Activated B cell treated with CpG ODN at 0.5 μM for 24 hours (primary cell): Measurements from ENCODE around the gene PTPN18. TPM values are rescaled to one million over a fixed set of nuclear protein-coding genes. Genes with fewer than 3 reads are reported as not detected.

Source experiments
- ATAC-seq: fragments of 200-7000 bp; cut with Tn5 transposase; one replicate; pipeline ENCODE4 v1.10.0; 2021; ENCODE audit warnings: low read depth, mild to moderate bottlenecking, moderate library complexity
- CTCF ChIA-PET: fragments of 350-600 bp; sonication (Branson Sonifier 250); formaldehyde crosslinking; loops from one replicate; lab custom pipeline; 2021; ENCODE audit warnings: antibody characterized with exemption; lab: Charles Lee
- POLR2A ChIA-PET: fragments of 350-600 bp; sonication (Branson Sonifier 250); formaldehyde crosslinking; loops from one replicate; lab custom pipeline; 2021; ENCODE audit warnings: antibody characterized with exemption; lab: Charles Lee
- DNase-seq: peaks from one replicate; pipeline ENCODE4 v3.0.0; 2022
- H3K27ac Mint-ChIP-seq: one replicate; pipeline ENCODE4 v1.8.0; 2020; ENCODE audit warnings: mixed read lengths
- H3K27me3 Mint-ChIP-seq: one replicate; pipeline ENCODE4 v1.8.0; 2021; ENCODE audit warnings: mixed read lengths
- H3K36me3 Mint-ChIP-seq: one replicate; pipeline ENCODE4 v1.8.0; 2021; ENCODE audit warnings: low read depth, mixed read lengths
- H3K4me1 Mint-ChIP-seq: one replicate; pipeline ENCODE4 v1.8.0; 2021; ENCODE audit warnings: mixed read lengths
- H3K4me3 Mint-ChIP-seq: one replicate; pipeline ENCODE4 v1.8.0; 2020; ENCODE audit warnings: mild to moderate bottlenecking, mixed read lengths
- H3K9me3 Mint-ChIP-seq: one replicate; pipeline ENCODE4 v1.8.0; 2020; ENCODE audit warnings: mixed read lengths
- intact Hi-C: fragments of 100-400 bp; cut with micrococcal nuclease; formaldehyde crosslinking; loops from one replicate; pipeline ENCODE4 v1.15.1; 2024
- total RNA-seq: library from RNA; stranded (reverse); gene quantifications from 2 replicates; pipeline ENCODE4 v1.2.3, GENCODE V29; 2022
- TF ChIP-seq, protein P1 (sequence below): fragments of 200-600 bp; IDR thresholded peaks from one replicate; pipeline ENCODE4 v1.8.0; 2022; ENCODE audit warnings: antibody characterized with exemption, mild to moderate bottlenecking

PTPN18 gene, protein sequence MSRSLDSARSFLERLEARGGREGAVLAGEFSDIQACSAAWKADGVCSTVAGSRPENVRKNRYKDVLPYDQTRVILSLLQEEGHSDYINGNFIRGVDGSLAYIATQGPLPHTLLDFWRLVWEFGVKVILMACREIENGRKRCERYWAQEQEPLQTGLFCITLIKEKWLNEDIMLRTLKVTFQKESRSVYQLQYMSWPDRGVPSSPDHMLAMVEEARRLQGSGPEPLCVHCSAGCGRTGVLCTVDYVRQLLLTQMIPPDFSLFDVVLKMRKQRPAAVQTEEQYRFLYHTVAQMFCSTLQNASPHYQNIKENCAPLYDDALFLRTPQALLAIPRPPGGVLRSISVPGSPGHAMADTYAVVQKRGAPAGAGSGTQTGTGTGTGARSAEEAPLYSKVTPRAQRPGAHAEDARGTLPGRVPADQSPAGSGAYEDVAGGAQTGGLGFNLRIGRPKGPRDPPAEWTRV
- 77.7 and 79.2 TPM in 2 replicates for total RNA-seq

GRCh38 chr2:130355578-130356431 is at the start of gene PTPN18:
Gene PTPN18 (plus strand): TSS chr2:130356056. CDS start chr2:130356108, 52 bp downstream.
- ChIA-PET CTCF (interaction anchor here (0.7 to 1.3 kb wide), 2 partner anchors 14 to 21 kb away, joined by 3 to 5 read pairs; a partner anchor contains a TSS), POLR2A (interaction anchor here (0.9 to 4.2 kb wide), 3 partner anchors 9 to 20 kb away, joined by 3 to 43 read pairs (median 3); partner anchors contain the start of gene IMP4)
- DNase-seq (peak; percentile 59), ATAC-seq (peak; percentile 96)
- intact Hi-C loops: loop anchor here (1.0 kb wide), 3 partner anchors 14 to 35 kb away; partner anchors contain the start of gene IMP4
- H3K27ac Mint-ChIP-seq: no peak within 1 kb of the TSS
- no peaks in the 10 kb centered on the region for H3K9me3 Mint-ChIP-seq
- TF ChIP-seq, protein P1, sequence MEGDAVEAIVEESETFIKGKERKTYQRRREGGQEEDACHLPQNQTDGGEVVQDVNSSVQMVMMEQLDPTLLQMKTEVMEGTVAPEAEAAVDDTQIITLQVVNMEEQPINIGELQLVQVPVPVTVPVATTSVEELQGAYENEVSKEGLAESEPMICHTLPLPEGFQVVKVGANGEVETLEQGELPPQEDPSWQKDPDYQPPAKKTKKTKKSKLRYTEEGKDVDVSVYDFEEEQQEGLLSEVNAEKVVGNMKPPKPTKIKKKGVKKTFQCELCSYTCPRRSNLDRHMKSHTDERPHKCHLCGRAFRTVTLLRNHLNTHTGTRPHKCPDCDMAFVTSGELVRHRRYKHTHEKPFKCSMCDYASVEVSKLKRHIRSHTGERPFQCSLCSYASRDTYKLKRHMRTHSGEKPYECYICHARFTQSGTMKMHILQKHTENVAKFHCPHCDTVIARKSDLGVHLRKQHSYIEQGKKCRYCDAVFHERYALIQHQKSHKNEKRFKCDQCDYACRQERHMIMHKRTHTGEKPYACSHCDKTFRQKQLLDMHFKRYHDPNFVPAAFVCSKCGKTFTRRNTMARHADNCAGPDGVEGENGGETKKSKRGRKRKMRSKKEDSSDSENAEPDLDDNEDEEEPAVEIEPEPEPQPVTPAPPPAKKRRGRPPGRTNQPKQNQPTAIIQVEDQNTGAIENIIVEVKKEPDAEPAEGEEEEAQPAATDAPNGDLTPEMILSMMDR: no peak
- peak within 1 kb of the TSS; percentile 83 for H3K4me3 Mint-ChIP-seq
- no peaks in the 10 kb centered on the region for H3K27me3 Mint-ChIP-seq
- no peaks in the 10 kb centered on the region for H3K36me3 Mint-ChIP-seq
- peaks cover 31% of the 10 kb centered on the region for H3K4me1 Mint-ChIP-seq

GRCh38 chr2:130307850-130308249 is 48.0 kb upstream of the PTPN18 start:
- TF ChIP-seq, protein P1: no peak
- intact Hi-C loops: no loop called here
- no peaks in the 10 kb centered on the region for H3K9me3 Mint-ChIP-seq
- peaks cover 2% of the 10 kb centered on the region for H3K27me3 Mint-ChIP-seq
- no peak for DNase-seq
- POLR2A ChIA-PET: no interaction called here
- no peaks in the 10 kb centered on the region for H3K36me3 Mint-ChIP-seq
- CTCF ChIA-PET: no interaction called here
- ATAC-seq: no peak
- no peak overlapping the region for H3K4me3 Mint-ChIP-seq
- no peaks in the 10 kb centered on the region for H3K4me1 Mint-ChIP-seq
- H3K27ac Mint-ChIP-seq: no peak overlapping the region

DNA sequence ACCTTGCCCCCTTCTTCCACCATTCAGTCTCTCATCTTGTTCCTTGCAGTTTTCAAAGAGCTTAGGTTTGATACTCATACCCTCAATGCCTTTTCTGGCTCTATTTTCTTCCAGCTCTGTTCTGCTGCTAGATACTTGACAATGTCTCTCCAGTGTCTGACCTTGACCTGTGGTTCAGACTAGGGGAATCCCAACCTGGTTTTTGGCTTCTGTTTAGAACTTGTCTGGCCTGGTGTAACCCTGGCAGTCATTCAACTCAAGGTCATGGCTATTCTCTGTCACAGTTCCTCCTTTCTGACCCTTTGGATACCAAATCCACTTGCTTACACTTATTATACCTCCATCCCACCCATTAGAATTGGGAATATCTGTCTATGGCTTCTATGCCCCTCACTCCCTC is 45.0 kb upstream of the PTPN18 start:
- H3K36me3 Mint-ChIP-seq: no peaks in the 10 kb centered on the region
- ATAC-seq (no peak), DNase-seq (no peak)
- ChIA-PET POLR2A (no interaction called here), CTCF (no interaction called here)
- H3K27ac Mint-ChIP-seq: no peak overlapping the region
- no peaks in the 10 kb centered on the region for H3K4me1 Mint-ChIP-seq
- no peaks in the 10 kb centered on the region for H3K9me3 Mint-ChIP-seq
- TF ChIP-seq, protein P1: no peak
- no peak overlapping the region for H3K4me3 Mint-ChIP-seq
- intact Hi-C loops: no loop called here
- H3K27me3 Mint-ChIP-seq: peaks cover 4% of the 10 kb centered on the region

GRCh38 chr2:130313812-130314334 is 42.0 kb upstream of the PTPN18 start:
- peaks cover 4% of the 10 kb centered on the region for H3K27me3 Mint-ChIP-seq
- ChIA-PET POLR2A (no interaction called here), CTCF (no interaction called here)
- H3K4me1 Mint-ChIP-seq: no peaks in the 10 kb centered on the region
- no peak overlapping the region for H3K4me3 Mint-ChIP-seq
- no peaks in the 10 kb centered on the region for H3K9me3 Mint-ChIP-seq
- no peaks in the 10 kb centered on the region for H3K36me3 Mint-ChIP-seq
- DNase-seq: no peak
- TF ChIP-seq, protein P1: no peak
- intact Hi-C loops: no loop called here
- no peak overlapping the region for H3K27ac Mint-ChIP-seq
- no peak for ATAC-seq
